VCaP (cell line): ENCODE results near the gene PCDHB7.
"Not testable (repeated sequence)": the region's sequence is repeated elsewhere in the genome, so short reads cannot be mapped to it uniquely, and the experiment has no call there.

ENCODE experiments used
- H3K27ac ChIP-seq: fragments of 450-650 bp; 2 replicates; pipeline ENCODE4 v1.5.1; 2017
- TF ChIP-seq, protein P1 (sequence below): fragments of 450-650 bp; conservative IDR thresholded peaks from 2 replicates; pipeline ENCODE4 v1.5.1; 2017; ENCODE audit warnings: mild to moderate bottlenecking, moderate library complexity

The PCDHB7 gene

DNA sequence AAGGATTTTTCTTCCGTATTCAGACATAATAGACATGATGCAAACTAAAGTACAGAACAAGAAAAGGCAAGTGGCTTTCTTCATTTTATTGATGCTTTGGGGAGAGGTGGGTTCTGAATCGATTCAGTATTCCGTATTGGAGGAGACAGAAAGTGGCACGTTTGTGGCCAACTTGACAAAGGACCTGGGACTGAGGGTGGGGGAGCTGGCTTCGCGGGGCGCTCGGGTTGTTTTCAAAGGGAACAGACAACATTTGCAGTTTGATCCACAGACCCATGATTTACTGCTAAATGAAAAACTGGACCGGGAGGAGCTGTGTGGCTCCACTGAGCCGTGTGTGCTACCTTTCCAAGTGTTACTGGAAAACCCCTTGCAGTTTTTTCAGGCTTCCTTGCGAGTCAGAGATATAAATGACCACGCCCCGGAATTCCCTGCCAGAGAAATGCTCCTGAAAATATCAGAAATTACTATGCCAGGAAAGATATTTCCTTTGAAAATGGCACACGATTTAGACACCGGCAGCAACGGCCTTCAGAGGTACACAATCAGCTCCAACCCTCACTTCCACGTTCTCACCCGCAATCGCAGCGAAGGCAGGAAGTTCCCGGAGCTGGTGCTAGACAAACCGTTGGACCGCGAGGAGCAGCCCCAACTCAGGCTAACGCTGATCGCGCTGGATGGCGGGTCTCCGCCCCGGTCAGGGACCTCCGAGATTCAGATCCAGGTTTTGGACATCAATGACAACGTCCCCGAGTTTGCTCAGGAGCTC, 22.0 kb upstream of the PCDHB7 start:
- TF ChIP-seq, protein P1, sequence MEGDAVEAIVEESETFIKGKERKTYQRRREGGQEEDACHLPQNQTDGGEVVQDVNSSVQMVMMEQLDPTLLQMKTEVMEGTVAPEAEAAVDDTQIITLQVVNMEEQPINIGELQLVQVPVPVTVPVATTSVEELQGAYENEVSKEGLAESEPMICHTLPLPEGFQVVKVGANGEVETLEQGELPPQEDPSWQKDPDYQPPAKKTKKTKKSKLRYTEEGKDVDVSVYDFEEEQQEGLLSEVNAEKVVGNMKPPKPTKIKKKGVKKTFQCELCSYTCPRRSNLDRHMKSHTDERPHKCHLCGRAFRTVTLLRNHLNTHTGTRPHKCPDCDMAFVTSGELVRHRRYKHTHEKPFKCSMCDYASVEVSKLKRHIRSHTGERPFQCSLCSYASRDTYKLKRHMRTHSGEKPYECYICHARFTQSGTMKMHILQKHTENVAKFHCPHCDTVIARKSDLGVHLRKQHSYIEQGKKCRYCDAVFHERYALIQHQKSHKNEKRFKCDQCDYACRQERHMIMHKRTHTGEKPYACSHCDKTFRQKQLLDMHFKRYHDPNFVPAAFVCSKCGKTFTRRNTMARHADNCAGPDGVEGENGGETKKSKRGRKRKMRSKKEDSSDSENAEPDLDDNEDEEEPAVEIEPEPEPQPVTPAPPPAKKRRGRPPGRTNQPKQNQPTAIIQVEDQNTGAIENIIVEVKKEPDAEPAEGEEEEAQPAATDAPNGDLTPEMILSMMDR = no peak
- no peak overlapping the region for H3K27ac ChIP-seq

DNA sequence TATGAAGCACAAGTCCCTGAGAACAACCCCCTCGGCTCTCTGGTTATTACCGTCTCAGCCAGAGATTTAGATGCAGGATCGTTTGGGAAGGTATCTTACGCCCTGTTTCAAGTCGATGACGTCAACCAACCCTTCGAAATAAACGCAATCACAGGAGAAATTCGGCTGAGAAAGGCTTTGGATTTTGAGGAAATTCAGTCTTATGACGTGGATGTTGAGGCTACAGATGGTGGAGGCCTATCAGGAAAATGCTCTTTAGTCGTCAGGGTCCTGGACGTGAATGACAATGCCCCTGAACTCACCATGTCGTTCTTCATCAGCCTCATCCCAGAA, 21.5 kb upstream of the PCDHB7 start:
- TF ChIP-seq, protein P1 = no peak
- no peak overlapping the region for H3K27ac ChIP-seq

- not testable (repeated sequence) for H3K27ac ChIP-seq
Observed at GRCh38 chr5:141151632-141152031, 20.8 kb upstream of the PCDHB7 start.

DNA sequence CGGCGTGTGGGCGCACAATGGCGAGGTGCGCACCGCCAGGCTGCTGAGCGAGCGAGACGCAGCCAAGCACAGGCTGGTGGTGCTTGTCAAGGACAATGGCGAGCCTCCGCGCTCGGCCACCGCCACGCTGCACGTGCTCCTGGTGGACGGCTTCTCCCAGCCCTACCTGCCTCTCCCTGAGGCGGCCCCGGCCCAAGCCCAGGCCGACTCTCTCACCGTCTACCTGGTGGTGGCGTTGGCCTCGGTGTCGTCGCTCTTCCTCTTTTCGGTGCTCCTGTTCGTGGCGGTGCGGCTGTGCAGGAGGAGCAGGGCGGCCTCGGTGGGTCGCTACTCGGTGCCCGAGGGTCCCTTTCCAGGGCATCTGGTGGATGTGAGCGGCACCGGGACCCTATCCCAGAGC, 20.3 kb upstream of the PCDHB7 start:
- not testable (repeated sequence) for H3K27ac ChIP-seq

DNA sequence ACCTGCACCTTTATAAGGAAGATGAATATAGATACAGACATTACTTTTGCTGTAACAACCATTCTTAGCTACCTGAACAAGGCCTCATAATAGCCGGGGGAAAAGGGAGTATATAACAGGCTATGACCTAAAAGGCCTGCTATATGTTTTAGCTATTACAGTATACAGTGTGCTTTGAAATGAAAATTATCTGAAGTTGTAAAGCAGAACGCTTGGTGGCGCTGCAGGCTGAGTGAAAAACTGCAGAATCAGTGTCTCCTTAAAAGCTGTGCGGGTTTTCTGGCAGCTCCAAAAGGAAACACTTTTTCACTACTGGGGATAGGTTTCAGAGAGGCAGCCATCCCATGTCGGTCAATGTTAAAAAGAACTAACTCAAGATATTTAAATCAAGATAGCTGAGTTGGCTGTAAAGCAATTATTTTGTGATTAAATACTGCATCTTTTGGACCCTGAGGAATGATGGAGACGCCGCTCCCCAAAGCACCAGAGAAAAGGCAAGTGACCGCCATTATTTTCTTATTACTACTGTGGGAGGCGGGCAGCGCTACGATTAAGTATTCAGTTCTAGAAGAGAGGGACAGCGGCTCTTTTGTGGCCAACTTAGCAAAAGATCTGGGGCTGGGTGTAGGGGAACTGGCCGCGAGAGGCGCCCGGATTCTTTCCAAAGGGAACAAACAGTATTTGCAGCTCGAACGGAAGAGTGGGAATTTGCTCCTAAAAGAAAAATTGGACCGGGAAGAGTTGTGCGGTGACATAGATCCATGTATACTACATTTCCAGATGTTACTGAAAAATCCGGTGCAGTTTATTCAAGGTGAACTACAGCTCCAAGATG, 16.7 kb upstream of the PCDHB7 start:
- TF ChIP-seq, protein P1 = peak; percentile 70
- no peak overlapping the region for H3K27ac ChIP-seq

GRCh38 chr5:141157356-141157755, 15.1 kb upstream of the PCDHB7 start:
- H3K27ac ChIP-seq = not testable (repeated sequence)

GRCh38 chr5:141157901-141158300, 14.5 kb upstream of the PCDHB7 start:
- H3K27ac ChIP-seq = not testable (repeated sequence)

- not testable (repeated sequence) for H3K27ac ChIP-seq
Observed at GRCh38 chr5:141174291-141175104, 2.1 kb downstream of the PCDHB7 start.

GRCh38 chr5:141175933-141176332, 3.5 kb downstream of the PCDHB7 start:
- TF ChIP-seq, protein P1 = no peak
- no peak overlapping the region for H3K27ac ChIP-seq

GRCh38 chr5:141177577-141178191, 5.2 kb downstream of the PCDHB7 start, which contains the start of gene PCDHB8:
PCDHB8 (plus strand) TSS chr5:141177790; CDS start chr5:141178035, 245 bp downstream.
- TF ChIP-seq, protein P1 = peak; percentile 96
- not testable (repeated sequence) for H3K27ac ChIP-seq

- not testable (repeated sequence) for H3K27ac ChIP-seq
Observed at GRCh38 chr5:141179371-141179770, 6.9 kb downstream of the PCDHB7 start.

DNA sequence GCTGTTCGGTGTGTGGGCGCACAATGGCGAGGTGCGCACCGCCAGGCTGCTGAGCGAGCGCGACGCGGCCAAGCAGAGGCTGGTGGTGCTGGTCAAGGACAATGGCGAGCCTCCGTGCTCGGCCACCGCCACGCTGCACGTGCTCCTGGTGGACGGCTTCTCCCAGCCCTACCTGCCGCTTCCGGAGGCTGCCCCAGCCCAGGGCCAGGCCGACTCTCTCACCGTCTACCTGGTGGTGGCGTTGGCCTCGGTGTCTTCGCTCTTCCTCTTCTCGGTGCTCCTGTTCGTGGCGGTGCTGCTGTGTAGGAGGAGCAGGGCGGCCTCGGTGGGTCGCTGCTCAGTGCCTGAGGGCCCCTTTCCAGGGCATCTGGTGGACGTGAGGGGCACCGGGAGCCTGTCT, 7.4 kb downstream of the PCDHB7 start:
- H3K27ac ChIP-seq = not testable (repeated sequence)
